ENCODE results near the gene RPS27. TPM values are rescaled to one million over a fixed set of nuclear protein-coding genes. Genes with fewer than 3 reads are reported as not detected.
"Not testable (repeated sequence)": the region's sequence is repeated elsewhere in the genome, so short reads cannot be mapped to it uniquely, and the experiment has no call there.

RPS27 gene
- total RNA-seq, 1 donor from 2014 or later = 3,415 TPM

GRCh38 chr1:154006136-154006535 is 15.6 kb downstream of the RPS27 start:
- Histone ChIP-seq H4K20me1 (ENCODE audit: low read depth) (no peaks in the 10 kb centered on the region), H2AFZ (replicated peaks) (no peak overlapping the region), H3K4me1 (no peaks in the 10 kb centered on the region), H3K36me3 (no peaks in the 10 kb centered on the region), H3K79me2 (ENCODE audit: low read depth) (no peaks in the 10 kb centered on the region), H3F3A (ENCODE audit: low read depth) (no peaks in the 10 kb centered on the region), H3K9ac (no peak overlapping the region), H3K4me3 (no peak overlapping the region), H3K9me3 (ENCODE audit: low read depth) (no peaks in the 10 kb centered on the region), H3K27me3 (no peaks in the 10 kb centered on the region), H3K27ac (no peak overlapping the region), H3K4me2 (no peak overlapping the region)
- peaks cover 3% of the 10 kb centered on the region for H3K27me3 Mint-ChIP-seq (ENCODE audit: insufficient read depth, low read depth)
- no peak for DNase-seq (ENCODE audit: low spot score)
- TF ChIP-seq, protein P1, sequence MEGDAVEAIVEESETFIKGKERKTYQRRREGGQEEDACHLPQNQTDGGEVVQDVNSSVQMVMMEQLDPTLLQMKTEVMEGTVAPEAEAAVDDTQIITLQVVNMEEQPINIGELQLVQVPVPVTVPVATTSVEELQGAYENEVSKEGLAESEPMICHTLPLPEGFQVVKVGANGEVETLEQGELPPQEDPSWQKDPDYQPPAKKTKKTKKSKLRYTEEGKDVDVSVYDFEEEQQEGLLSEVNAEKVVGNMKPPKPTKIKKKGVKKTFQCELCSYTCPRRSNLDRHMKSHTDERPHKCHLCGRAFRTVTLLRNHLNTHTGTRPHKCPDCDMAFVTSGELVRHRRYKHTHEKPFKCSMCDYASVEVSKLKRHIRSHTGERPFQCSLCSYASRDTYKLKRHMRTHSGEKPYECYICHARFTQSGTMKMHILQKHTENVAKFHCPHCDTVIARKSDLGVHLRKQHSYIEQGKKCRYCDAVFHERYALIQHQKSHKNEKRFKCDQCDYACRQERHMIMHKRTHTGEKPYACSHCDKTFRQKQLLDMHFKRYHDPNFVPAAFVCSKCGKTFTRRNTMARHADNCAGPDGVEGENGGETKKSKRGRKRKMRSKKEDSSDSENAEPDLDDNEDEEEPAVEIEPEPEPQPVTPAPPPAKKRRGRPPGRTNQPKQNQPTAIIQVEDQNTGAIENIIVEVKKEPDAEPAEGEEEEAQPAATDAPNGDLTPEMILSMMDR (IDR thresholded peaks at IDR 0.05) = no peak
- no peak for TF ChIP-seq EZH2phosphoT487 (IDR thresholded peaks at IDR 0.05)
- no peak for TF ChIP-seq EZH2 (IDR thresholded peaks at IDR 0.05)
- no peak overlapping the region for H3K4me3 Mint-ChIP-seq
- H3K9me3 Mint-ChIP-seq = no peaks in the 10 kb centered on the region
- H3K4me1 Mint-ChIP-seq = no peaks in the 10 kb centered on the region
- no peaks in the 10 kb centered on the region for H3K36me3 Mint-ChIP-seq
- no peak overlapping the region for H3K27ac Mint-ChIP-seq

DNA sequence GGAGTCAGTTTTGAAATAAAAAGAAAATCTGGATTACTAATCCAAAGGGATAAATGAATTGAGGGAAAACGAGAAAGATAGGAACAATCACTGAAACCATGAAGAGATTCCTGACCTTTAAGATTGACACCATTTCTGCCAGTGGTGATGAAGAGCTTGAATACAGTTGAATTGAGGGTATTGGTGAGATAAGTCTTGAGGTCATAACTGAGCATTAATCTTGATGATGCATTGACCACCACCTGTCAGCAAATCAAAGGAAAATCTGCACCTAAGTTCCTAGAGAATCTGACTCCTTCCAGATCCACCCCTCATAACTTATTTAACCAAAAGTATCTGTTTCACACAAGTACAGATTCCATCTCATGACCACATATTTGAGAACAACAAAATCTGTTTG is 21.6 kb downstream of the RPS27 start:
- H3K27me3 Mint-ChIP-seq (ENCODE audit: insufficient read depth, low read depth) = peaks cover 3% of the 10 kb centered on the region
- H3K9me3 Mint-ChIP-seq = no peaks in the 10 kb centered on the region
- no peak for DNase-seq (ENCODE audit: low spot score)
- H3K36me3 Mint-ChIP-seq = no peaks in the 10 kb centered on the region
- Histone ChIP-seq H3K79me2 (ENCODE audit: low read depth) (no peaks in the 10 kb centered on the region), H3F3A (ENCODE audit: low read depth) (no peaks in the 10 kb centered on the region), H3K4me2 (no peak overlapping the region), H3K9ac (no peak overlapping the region), H2AFZ (replicated peaks) (no peak overlapping the region), H3K9me3 (ENCODE audit: low read depth) (no peaks in the 10 kb centered on the region), H3K4me1 (no peaks in the 10 kb centered on the region), H4K20me1 (ENCODE audit: low read depth) (no peaks in the 10 kb centered on the region), H3K4me3 (no peak overlapping the region), H3K36me3 (no peaks in the 10 kb centered on the region), H3K27me3 (no peaks in the 10 kb centered on the region), H3K27ac (no peak overlapping the region)
- H3K4me3 Mint-ChIP-seq = no peak overlapping the region
- H3K4me1 Mint-ChIP-seq = no peaks in the 10 kb centered on the region
- H3K27ac Mint-ChIP-seq = no peak overlapping the region
- TF ChIP-seq EZH2phosphoT487 (IDR thresholded peaks at IDR 0.05) = no peak
- TF ChIP-seq EZH2 (IDR thresholded peaks at IDR 0.05) = no peak
- TF ChIP-seq, protein P1 (IDR thresholded peaks at IDR 0.05) = no peak

- not testable (repeated sequence) for H3K9me3 ChIP-seq (ENCODE audit: low read depth); H3K27ac ChIP-seq; H3K79me2 ChIP-seq (ENCODE audit: low read depth); H3K9ac ChIP-seq; H3K27ac Mint-ChIP-seq; DNase-seq (ENCODE audit: low spot score); H2AFZ ChIP-seq (replicated peaks); H3K9me3 Mint-ChIP-seq; H4K20me1 ChIP-seq (ENCODE audit: low read depth); H3F3A ChIP-seq (ENCODE audit: low read depth); H3K4me1 Mint-ChIP-seq; H3K27me3 ChIP-seq; H3K36me3 ChIP-seq; H3K27me3 Mint-ChIP-seq (ENCODE audit: insufficient read depth, low read depth); H3K4me1 ChIP-seq; H3K4me3 ChIP-seq; H3K4me2 ChIP-seq; H3K4me3 Mint-ChIP-seq; H3K36me3 Mint-ChIP-seq
Observed at GRCh38 chr1:154012543-154012942, 22.0 kb downstream of the RPS27 start.

DNA sequence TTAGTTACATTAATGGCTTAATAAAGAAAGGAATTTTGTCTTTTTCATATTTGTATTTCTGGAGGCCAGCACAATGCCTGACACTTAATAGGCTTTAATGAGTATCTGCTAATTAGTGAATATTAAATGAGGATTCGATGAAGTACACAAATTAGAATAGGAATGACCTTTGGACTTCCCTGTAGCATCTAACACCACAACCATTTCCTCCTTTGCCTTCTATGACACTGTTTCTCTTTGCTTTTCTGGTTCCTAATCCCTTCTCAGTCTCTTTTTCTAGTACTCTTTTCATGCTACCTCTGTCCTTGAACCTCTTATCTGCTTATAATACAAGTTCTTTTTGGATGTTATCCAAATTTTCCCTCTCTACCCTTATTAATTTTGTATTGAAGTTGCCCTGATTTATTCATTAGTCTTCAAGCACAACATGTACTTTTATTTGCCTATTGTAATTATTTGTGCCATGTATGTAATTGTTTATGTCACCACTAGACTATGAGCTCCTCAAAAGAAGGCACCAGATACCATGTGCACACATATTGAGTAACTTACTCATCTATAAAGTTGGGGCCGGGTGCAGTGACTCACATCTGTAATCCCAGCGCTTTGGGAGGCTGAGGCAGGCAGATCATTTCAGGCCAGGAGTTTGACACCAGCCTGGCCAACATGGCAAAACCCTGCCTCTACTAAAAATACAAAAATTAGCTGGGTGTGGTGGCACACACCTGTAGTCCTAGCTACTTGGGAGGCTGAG is 23.8 kb downstream of the RPS27 start:
- Mint-ChIP-seq H3K27me3 (ENCODE audit: insufficient read depth, low read depth) (peaks cover 6% of the 10 kb centered on the region), H3K9me3 (no peaks in the 10 kb centered on the region), H3K36me3 (no peaks in the 10 kb centered on the region), H3K27ac (no peak overlapping the region), H3K4me1 (no peaks in the 10 kb centered on the region), H3K4me3 (no peak overlapping the region)
- Histone ChIP-seq H3K27me3 (no peaks in the 10 kb centered on the region), H3K27ac (no peak overlapping the region), H3K9me3 (ENCODE audit: low read depth) (no peaks in the 10 kb centered on the region), H2AFZ (replicated peaks) (no peak overlapping the region), H3F3A (ENCODE audit: low read depth) (no peaks in the 10 kb centered on the region), H3K4me1 (no peaks in the 10 kb centered on the region), H4K20me1 (ENCODE audit: low read depth) (no peaks in the 10 kb centered on the region), H3K79me2 (ENCODE audit: low read depth) (no peaks in the 10 kb centered on the region), H3K9ac (no peak overlapping the region), H3K36me3 (no peaks in the 10 kb centered on the region), H3K4me3 (no peak overlapping the region), H3K4me2 (no peak overlapping the region)
- DNase-seq (ENCODE audit: low spot score) = no peak
- TF ChIP-seq, protein P1 (IDR thresholded peaks at IDR 0.05) = no peak
- TF ChIP-seq EZH2phosphoT487 (IDR thresholded peaks at IDR 0.05) (no peak), EZH2 (IDR thresholded peaks at IDR 0.05) (no peak)

All from neural progenitor cell (in vitro differentiated cells).